Kidney epithelial cell (primary cell): ENCODE measurements around the gene YPEL2. TPM values are rescaled to one million over a fixed set of nuclear protein-coding genes. Genes with fewer than 3 reads are reported as not detected.

ENCODE experiments used
- DNase-seq: peaks from one replicate; pipeline ENCODE4 v3.0.0-alpha.2; 2010; ENCODE audit warnings: low read depth
- H3K27me3 ChIP-seq: 2 replicates; pipeline ENCODE4 v1.6.0; 2011; ENCODE audit warnings: low read length; ENCODE audit not compliant: control insufficient read depth, insufficient read depth
- H3K36me3 ChIP-seq: 2 replicates; pipeline ENCODE4 v1.5.1; 2011; ENCODE audit warnings: low read length; ENCODE audit not compliant: control insufficient read depth, insufficient read depth
- H3K4me3 ChIP-seq: 2 replicates; pipeline ENCODE4 v1.5.1; 2011; ENCODE audit warnings: low read depth, mild to moderate bottlenecking, control low read depth, low read length
- total RNA-seq: library from RNA; depleted of rRNA; stranded (reverse); fragments of >200 nt; gene quantifications from 2 replicates; pipeline ENCODE4 v1.2.3, GENCODE V29; 2015
- TF ChIP-seq, protein P1 (sequence below): IDR thresholded peaks from 2 replicates; pipeline ENCODE4 v1.5.1; 2011; ENCODE audit warnings: mild to moderate bottlenecking, moderate library complexity, low read length, control low read depth, inconsistent platforms; ENCODE audit not compliant: insufficient read depth, poor library complexity, severe bottlenecking

Gene YPEL2
- total RNA-seq, 1 donor from 2014 or later, result 16.8 TPM

GRCh38 chr17:59400858-59401257 lies 69.4 kb downstream of the YPEL2 start:
- TF ChIP-seq, protein P1, sequence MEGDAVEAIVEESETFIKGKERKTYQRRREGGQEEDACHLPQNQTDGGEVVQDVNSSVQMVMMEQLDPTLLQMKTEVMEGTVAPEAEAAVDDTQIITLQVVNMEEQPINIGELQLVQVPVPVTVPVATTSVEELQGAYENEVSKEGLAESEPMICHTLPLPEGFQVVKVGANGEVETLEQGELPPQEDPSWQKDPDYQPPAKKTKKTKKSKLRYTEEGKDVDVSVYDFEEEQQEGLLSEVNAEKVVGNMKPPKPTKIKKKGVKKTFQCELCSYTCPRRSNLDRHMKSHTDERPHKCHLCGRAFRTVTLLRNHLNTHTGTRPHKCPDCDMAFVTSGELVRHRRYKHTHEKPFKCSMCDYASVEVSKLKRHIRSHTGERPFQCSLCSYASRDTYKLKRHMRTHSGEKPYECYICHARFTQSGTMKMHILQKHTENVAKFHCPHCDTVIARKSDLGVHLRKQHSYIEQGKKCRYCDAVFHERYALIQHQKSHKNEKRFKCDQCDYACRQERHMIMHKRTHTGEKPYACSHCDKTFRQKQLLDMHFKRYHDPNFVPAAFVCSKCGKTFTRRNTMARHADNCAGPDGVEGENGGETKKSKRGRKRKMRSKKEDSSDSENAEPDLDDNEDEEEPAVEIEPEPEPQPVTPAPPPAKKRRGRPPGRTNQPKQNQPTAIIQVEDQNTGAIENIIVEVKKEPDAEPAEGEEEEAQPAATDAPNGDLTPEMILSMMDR, result no peak
- no peak for DNase-seq
- Histone ChIP-seq H3K4me3 (no peak overlapping the region), H3K27me3 (no peaks in the 10 kb centered on the region), H3K36me3 (peaks cover 5% of the 10 kb centered on the region)

GRCh38 chr17:59401274-59401673 lies 69.8 kb downstream of the YPEL2 start:
- TF ChIP-seq, protein P1, result no peak
- no peak for DNase-seq

GRCh38 chr17:59401725-59402124 lies 70.3 kb downstream of the YPEL2 start:
- H3K36me3 ChIP-seq, result peaks cover 5% of the 10 kb centered on the region
- H3K4me3 ChIP-seq, result no peak overlapping the region
- TF ChIP-seq, protein P1, result no peak
- H3K27me3 ChIP-seq, result no peaks in the 10 kb centered on the region
- no peak for DNase-seq

More at GRCh38 chr17:59401274-59401673, 69.8 kb downstream of the YPEL2 start:
- no peaks in the 10 kb centered on the region for H3K27me3 ChIP-seq
- peaks cover 5% of the 10 kb centered on the region for H3K36me3 ChIP-seq
- no peak overlapping the region for H3K4me3 ChIP-seq

DNA sequence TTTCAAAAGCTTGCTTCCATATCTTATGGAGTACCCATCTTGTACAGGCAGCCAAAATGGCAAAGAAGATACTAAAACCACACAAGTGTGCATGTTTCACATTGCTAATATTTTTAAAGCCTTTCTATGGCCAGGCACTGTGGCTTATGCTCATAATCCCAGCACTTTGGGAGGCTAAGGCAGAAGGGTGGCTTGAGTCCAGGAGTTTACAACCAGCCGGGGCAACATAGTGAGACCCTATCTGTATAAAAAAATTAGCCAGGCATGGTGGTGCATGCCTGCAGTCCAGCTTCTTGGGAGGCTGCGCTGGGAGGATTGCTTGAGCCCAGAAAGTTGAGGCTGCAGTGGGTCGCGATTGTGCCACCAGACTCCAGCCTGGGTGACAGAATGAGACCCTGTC lies 71.3 kb downstream of the YPEL2 start:
- H3K4me3 ChIP-seq, result no peak overlapping the region
- no peaks in the 10 kb centered on the region for H3K36me3 ChIP-seq
- DNase-seq, result no peak
- no peaks in the 10 kb centered on the region for H3K27me3 ChIP-seq
- TF ChIP-seq, protein P1, result no peak

DNA sequence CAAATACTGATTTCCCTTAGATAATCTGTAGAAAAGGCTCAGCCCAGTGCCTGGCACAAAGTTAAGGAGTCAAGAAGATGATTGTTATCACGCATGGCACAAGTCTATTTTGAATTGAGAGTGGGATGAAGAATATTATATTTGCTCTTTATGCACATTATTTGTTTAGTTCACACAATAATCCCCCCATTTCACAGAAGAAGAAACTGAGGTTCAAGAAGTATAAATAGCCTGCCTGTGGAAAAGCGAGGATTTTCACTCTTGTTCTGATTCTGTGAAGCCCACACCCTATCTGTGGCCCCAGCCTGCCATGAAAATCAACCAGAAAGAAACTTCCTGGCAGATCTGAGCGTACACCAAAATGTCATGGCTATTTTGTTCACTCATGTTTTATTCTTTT lies 73.0 kb downstream of the YPEL2 start:
- no peak for DNase-seq
- no peaks in the 10 kb centered on the region for H3K36me3 ChIP-seq
- no peak overlapping the region for H3K4me3 ChIP-seq
- TF ChIP-seq, protein P1, result no peak
- H3K27me3 ChIP-seq, result no peaks in the 10 kb centered on the region

DNA sequence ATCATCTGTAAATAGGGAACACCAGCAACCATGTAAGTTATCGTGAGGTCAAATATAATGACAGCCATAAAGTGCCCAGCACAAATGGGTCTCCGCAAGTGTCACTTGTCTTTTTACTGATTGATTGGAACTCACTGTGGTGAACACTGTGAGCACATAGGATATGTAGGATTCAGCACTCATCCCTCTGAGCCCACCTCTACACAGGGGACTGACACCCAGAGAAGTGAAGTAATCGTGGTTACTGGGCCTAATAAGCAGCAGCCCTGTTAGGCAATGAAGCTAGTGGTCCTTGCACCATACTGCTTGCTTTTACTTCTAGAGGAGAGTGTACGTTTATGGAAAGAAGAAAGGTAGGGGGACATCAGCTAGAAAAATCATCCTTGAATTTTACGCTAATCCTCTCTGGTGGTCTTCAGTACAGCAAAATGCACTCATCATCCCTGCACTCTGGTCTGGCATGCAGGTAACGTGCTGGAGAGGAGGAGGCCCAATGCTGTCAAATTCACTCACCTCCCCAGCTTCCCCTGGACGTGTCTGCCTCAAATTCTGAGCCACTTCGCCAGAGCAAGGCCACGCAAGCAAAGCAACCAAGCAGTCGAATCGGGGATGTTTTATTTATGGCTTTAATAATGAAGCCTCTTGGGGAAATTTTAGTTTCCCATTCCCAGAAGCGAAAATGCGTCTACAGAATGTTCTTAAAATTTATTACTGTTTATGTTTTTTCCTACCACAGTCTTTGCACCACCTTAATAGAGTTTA lies 74.7 kb downstream of the YPEL2 start:
- H3K4me3 ChIP-seq, result no peak overlapping the region
- no peaks in the 10 kb centered on the region for H3K27me3 ChIP-seq
- no peak for DNase-seq
- H3K36me3 ChIP-seq, result no peaks in the 10 kb centered on the region
- TF ChIP-seq, protein P1, result no peak
